Tongue (tissue), 2 donors: Measurements from ENCODE around the gene OR52A1. TPM values are rescaled to one million over a fixed set of nuclear protein-coding genes. Genes with fewer than 3 reads are reported as not detected.
"Not testable (repeated sequence)": the region's sequence is repeated elsewhere in the genome, so short reads cannot be mapped to it uniquely, and the experiment has no call there.

Experiments
- DNase-seq: peaks from one replicate; pipeline ENCODE4 v3.0.0-alpha.2; 2015
- total RNA-seq: library from RNA; depleted of rRNA; stranded (reverse); fragments of >200 nt; gene quantifications from one replicate; pipeline ENCODE4 v1.2.3, GENCODE V29; 2014

The OR52A1 gene
- total RNA-seq, result not detected

DNA sequence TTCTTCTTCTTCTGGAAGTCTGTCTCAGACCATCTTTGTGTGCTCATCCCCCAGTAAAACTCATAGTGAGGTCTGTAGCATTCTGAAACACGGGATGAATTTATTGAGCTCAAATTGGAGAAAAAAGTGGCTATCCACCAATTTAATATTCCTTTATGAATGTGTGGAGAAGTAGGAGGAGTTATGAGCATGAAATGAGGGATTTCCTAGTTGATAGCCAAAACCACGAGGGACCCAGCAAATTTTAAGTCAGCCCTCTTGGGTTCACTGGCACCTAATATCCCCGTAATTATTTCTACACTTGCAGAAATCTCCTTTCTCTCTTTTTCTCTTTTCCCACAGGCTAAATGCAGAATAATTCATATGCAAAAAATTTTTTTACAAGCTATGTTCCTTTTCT is at the start of gene OR52A1:
Gene OR52A1, minus strand, starts transcription at position 101 of the 400 bp plus-strand sequence. CDS start 2,388 bp downstream, outside the sequence.
- DNase-seq, result no peak

DNA sequence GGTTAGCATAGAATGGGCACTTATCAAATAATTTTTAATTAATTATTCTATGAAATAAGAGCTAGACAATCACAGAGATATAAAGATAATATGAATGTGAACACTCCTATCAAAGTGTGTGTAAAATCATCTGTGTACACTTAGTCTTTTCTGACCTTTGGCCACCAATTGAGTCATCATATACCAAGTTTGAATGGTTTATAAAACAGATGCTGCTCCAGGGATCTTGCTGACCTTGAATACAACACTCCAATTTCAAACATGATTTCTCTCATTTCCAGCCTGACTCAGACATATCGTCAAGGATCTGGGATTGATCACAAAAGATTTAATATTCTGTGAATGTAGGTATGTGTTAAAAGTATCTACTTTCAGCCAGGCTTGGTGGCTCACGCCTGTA is 48.8 kb upstream of the OR52A1 start:
- no peak for DNase-seq

DNA sequence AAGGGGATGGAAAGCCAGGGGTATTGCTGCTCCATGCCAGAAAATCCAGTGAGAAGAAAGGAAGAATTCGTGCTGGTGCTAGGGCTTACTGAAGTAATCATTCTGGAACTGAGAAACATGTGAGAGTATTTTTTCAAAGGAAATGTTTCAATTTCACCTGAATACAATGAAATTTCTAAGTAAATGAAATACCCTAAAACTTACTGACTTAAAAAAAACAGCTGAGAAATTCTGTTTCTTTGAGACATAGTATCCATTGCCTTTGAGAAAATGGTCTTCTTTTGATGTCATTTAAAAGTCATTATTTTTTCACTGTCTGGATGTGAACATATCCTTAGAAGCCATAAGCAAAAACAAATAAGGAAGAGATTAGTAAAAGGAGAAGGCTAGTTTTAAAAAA is 46.0 kb upstream of the OR52A1 start, which contains the start of gene OR51V1:
Gene OR51V1, minus strand, starts transcription at position 101 of the 400 bp plus-strand sequence. Its CDS starts 0 bp downstream, at position 101.
- no peak for DNase-seq

DNA sequence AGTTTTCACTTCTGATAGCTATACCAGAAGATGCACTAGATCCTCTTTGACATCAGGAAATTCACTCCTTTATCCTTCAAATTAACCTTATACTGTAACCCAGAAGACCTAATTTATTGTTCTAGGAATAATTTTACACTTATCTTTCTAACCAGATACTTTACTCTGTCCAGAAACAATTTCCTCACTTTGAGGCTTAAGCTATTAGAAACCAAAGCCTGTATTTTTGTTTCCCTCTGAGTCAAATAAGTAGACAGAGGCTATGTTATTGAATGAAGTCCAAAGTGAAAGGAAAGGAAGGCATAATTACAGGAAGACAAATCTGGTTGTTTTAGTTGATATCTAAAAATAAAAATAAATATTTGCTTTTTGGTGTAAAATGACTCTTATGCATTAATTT is 43.7 kb upstream of the OR52A1 start:
- DNase-seq, result no peak

DNA sequence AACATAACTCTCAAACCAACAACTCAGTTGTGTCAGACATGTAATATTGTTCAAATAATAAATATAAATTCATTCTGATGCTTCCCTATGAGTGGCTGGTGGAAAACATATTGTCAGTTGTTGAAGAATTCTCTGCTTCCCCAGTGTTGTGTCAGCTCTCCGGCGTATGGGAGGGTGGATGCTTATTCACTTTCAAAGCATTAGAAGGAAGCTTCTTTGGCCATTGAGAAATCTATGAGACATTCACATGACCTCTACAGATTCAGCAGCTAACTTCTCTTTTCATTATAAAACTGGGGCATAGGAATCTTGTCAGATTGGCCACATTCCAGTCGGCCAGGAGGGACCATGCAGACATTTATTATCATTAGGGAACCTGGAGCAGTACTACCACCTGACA is 43.0 kb upstream of the OR52A1 start:
- no peak for DNase-seq

DNA sequence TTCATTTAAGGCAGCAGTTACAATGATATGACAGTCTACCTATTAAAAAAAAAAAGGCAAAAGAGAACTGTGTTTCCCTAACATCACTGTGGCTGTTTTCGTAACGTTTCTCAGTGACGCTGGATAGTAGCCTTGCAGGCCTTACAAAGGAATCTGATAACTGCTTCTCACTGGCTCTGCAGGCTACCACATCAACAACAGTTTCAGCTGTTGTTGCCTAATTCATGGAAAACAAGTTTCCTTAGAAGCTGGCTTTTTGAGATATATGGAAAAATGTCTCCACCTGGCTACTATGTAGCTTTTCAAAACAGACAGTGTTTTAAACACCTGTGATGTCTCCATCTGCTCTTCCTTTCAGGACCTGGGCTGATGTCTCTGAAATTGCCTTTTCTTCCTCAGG is 42.2 kb upstream of the OR52A1 start:
- peak; percentile 16 for DNase-seq

DNA sequence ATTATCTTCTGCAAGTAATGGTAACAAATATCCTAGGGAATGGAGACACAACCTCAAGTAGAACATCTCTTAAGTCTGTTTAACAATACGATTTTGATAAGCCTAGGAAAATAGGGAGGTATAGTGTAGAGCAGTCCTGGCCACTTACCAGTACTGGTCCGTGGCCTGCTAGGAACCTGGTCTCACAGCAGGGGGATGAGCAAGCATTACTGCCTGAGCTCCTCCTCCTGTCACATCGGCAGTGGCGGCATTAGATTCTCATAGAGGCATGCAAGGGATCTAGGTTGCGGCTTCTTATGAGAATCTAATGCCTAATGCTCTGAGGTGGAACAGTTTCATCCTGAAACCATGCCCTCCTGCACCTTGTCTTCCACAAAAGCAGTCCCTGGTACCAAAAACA is 41.5 kb upstream of the OR52A1 start:
- DNase-seq, result no peak

DNA sequence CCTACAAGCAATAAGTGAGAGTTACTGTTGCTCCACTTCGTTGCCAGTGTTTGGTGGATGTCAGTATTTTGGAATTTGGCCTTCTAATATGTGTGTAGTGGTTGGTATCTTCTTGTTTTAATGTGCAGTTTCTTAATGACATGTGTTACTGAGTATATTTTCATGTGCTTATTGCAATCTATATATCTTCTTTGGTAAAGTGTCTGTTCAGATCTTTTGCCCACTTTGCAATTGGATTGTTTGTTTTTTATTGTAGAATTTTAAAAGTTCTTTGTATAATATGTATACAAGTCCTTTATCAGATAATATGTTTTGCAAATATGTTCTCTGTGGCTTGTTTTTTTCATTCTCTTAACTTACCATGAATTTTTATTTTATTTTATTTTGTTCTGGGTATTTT is 38.2 kb upstream of the OR52A1 start:
- DNase-seq, result no peak

DNA sequence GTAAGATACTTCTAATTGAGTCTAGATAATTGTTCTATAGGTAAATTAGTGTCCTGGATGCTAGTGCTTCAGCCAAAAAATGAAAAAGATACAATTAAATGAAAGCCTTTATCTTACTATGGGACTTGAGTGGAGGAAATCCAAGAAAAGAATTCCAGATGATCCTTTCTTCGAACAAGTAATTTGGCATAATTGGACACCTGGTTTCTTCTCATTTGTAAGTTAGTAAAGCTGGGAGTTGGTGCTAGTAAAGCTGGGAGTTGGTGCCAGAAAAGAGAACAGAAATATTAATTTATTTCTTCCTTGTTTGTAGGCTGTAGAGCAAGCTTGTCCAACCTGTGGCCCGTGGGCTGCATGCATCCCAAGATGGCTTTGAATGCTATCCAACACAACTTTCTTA is 33.6 kb upstream of the OR52A1 start:
- DNase-seq, result no peak

DNA sequence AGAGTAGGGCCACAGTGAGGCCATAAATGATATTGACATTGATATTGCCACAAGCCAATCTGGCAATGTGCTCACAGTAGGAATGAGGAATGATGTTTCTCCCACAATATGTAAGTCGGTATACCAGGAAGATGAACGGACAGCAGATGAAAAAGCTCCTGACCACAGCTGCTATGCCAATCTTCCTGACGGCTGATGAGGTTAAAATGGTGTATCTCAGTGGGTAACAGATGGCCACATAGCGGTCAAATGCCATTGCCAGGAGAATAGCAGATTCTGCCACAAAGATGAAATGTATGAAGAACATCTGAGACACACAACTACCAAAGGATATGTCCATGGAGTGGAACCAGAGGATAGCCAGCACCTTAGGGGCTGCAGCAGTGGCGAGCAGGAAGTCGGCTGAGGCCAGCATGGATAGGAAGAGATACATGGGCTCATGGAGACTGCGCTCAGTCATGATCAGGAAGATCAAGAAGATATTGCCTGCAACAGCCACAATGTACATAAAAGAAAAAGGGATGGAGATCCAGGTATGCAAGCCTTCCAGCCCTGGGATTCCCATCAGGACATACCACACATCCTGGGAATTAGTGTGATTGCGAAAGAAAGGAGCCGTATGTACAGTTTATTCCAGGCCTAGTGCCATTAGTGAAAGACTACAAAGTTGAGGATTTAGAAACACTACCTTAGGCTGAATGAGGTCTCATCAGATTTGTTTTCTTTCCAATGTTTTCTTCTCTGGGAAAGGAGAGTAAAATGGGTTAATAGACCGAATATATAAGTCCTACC is 23.7 kb upstream of the OR52A1 start:
- no peak for DNase-seq

DNA sequence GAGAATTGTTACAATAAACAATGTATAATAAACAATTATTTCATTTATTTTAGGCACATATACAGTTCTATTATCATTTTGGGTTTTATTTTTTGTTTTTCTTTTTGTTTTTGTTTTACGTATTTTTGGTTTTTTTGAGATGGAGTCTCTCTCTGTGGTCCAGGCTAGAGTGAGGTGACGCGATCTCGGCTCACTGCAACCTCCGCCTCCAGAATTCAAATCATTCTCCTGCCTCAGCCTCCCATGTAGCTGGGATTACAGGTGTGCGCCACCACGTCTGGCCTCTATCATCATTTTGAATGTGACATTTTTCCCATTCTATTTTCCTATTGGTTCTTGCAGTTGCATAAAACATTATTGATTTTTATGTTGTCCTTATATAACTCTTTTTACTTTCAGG is 20.4 kb upstream of the OR52A1 start:
- no peak for DNase-seq

DNA sequence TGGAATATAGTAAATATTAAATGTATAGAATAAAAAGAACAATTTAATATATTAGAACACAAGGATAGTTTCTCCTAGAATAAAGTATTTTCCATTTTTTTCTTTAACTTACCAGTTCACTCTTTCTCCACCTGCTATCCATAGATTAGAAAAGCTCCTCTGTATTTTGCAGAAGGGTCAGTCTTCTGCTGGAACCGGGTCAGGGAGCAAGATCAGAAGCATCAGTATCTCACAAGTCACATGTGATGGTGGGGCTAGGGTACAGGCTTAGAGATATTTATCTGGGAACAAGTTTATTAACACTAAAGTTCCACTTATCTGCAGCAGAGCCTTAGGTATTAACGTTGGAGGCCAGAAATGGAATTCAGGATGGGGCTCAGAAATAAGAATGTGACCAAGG is 17.3 kb upstream of the OR52A1 start:
- no peak for DNase-seq

DNA sequence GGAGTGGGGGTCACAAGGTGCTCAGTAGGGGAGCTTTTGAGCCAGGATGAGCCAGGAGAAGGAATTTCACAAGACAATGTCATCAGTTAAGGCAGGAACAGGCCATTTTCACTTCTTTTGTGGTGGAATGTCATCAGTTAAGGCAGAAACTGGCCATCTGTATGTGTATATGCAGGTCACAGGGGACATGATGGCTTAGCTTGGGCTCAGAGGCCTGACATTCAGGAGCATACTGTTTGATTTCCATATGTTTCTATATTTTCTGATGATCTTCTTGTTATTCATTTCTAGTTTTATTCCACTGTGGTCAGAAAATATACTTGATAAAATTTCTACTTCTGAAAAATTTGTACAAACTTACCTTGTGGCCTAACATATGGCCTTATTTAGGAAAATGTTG is 11.3 kb upstream of the OR52A1 start:
- DNase-seq, result not testable (repeated sequence)

DNA sequence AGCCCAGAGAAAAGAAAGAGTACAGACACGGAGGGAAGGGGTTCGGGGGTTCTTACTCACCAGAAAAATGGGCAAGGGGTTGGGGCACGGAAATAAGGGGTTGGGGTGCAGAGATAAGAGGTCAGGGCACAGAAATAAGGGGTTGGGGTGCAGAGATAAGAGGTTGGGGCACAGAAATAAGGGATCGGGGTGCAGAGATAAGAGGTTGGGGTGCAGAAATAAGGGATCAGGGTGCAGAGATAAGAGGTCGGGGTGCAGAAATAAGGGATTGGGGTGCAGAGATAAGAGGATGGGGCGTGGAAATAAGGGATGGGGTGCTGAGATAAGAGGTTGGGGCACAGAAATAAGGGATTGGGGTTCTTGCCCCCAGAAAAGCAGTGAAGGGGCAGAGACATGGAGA is 10.2 kb upstream of the OR52A1 start:
- not testable (repeated sequence) for DNase-seq

DNA sequence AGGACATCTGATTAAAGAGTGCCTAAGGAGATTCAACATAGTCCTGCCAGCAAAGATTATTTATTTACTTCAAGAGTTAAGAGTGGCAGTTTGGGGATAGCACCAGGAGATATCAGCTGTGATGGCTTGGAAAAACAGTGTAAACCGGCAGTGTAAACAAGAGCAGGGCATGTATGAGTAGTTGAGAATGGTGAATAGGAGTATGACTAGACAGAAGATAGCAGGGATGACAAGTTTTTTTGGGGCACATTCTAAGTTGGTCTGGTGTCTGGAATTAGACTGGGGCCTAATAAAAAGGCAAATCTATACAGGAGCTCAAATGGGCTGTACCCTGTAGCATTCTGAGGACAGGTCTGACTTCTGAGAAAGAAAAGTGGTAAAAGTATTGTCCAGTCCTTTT is 6.5 kb upstream of the OR52A1 start:
- not testable (repeated sequence) for DNase-seq

DNA sequence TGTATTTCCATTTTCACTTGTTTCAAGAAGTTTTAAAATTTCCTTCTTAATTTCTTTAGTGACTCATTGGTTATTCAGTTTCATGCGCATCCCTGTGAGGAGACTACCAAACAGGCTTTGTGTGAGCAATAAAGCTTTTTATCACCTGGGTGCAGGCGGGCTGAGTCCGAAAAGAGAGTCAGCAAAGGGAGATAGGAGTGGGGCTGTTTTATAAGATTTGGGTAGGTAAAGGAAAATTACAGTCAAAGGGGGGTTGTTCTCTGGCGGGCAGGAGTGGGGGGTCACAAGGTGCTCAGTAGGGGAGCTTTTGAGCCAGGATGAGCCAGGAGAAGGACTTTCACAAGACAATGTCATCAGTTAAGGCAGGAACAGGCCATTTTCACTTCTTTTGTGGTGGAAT is 5.7 kb upstream of the OR52A1 start:
- DNase-seq, result not testable (repeated sequence)

DNA sequence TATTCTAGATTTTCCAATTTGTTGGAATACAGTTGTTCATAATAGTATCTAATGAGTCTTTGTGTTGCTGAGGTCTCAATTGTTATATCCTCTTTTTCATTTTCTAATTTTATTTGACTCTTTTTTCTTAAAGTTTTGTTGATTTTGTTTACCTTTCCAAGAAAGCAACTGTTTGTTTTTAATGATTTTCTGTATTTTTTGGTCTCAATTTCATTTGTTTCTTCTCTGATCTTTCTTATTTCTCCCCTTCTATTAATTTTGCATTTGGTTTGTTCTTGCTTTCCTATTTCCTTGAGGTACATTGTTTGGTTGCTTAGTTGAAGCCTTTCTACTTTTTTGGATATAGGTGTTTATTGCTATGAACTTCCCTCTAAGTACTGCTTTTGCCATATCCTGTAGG is 5.2 kb upstream of the OR52A1 start:
- DNase-seq, result no peak

DNA sequence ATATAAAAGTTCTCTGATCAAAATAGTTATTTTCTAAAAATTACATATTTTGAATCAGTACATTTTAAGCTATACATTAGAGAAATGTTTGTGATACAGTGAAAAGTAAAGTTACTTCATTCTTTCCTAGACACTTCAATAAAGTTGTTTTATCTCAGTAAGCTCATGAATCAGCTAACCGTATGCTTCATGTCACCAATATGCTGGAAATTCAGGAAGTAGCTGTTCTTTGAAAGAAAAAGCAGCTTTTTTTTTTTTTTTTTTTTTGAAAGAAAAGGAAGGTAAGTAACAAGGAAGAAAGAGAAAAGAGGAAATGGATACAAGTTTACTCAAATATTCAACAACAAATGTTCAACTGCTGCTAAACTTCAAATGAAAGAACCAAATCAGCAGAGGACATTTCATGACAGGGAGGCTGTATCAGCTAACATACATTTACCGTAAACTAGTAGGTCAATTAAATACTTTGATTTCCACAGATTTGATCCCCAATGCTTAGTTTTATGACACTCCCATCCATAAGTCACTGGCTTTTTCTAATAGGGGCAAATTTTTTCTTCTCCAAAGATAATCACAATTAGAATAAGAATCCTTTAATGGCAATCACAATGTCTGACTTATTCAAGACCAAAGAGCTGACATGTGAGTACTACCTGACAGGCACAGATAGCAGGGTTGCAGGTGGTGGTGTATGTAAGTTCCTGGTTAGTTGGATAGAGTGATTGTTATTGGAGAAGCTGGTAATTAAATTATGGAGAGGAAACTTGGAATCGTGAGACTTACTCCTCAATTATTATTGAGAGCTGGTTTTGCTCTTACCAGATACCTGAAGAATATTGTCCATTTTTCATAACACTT is 754 bp downstream of the OR52A1 start:
- no peak for DNase-seq

DNA sequence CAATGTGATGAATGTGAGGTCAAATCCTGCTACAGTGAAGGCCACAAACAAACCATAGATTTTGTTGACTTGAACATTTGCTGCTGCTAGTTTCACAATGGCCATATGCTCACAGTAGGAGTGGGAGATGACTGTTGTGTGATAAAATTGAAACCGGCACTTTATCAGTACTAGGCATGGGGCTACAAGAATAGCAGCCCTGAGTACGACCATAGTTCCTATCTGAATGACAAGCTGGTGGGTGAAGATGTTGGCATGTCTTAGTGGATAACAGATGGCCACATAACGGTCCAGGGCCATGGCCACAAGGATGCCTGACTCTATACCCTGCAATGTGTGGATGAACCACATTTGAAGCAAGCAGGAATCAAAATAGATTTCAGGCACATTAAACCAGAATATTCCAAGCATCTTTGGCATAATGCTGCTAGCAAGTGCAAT is 2.8 kb downstream of the OR52A1 start:
- DNase-seq, result no peak

DNA sequence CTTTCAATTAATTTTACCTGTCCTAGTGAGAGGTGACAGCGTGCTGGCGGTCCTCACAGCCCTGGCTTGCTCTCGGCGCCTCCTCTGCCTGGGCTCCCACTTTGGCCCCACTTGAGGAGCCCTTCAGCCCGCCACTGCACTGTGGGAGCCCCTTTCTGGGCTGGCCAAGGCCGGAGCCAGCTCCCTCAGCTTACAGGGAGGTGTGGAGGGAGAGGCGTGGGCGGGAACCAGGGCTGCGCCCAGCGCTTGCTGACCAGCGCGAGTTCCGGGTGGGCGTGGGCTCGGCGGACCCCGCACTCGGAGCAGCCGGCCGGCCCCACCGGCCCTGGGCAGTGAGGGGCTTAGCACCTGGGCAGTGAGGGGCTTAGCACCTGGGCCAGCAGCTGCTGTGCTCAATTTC is 10.4 kb downstream of the OR52A1 start:
- DNase-seq, result not testable (repeated sequence)

DNA sequence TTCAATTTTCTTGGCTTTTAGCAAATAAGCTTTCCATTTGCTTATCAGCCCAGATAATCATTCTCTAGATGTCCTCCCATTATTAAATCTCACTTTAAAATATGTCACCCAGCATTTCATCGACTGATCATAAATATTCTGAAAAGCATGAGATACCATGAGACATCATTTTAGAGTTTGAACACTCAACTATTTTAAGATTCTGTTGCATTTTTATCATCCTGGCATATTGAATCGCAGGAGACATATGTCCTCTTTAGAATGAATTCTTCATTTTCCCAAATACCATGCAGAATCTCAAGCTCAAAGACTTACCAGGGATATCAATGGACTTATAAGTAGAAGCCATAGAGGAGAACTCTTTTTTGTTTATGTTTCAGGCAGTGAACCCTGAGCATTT is 16.6 kb downstream of the OR52A1 start, which contains the start of gene OR52A5:
Gene OR52A5, minus strand, starts transcription at position 361 of the 400 bp plus-strand sequence. CDS start 5,714 bp downstream, outside the sequence.
- no peak for DNase-seq

DNA sequence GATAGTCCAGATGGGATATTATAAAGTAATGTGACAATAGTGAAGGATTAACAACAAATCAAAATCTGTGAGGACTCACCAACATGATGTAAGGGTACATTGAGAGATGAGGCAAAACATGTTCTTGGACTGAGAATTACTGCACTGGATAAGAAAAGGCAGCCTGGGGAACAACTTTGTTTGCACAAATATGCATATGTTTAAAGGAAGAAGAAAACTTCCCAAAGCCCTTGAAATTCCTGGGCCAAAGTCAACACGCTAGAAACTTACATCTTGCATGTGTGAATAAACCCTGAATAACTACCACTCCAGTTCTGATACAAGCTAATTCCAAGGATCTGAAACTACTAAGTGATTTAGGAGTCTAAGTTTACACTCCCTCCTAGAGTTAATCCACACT is 17.5 kb downstream of the OR52A1 start:
- DNase-seq, result no peak

DNA sequence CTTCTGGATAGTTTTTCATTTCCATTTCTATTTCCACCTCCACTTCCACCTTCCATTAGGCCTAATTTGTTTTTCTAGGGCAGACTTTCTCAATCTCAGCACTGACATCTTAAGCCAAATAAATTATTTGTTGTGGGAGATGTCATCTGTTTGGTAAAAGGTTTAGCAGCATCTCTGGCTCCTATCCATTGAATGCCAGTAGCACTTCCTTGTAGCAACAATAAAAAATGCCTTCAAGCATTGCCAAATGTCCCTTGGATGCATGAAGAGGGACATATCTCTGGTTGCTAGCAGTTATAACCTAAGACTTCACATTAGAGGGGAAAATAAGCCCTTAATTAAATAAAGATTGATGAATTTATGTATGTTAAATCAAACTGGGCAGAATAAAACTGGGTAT is 18.3 kb downstream of the OR52A1 start:
- DNase-seq, result no peak
